ENCODE data around the gene GNMT.

GNMT gene

GRCh38 chr6:43009124-43009523 lies 48.6 kb downstream of the GNMT start:
- Histone ChIP-seq H3K4me1 (ENCODE audit: control extremely low read depth in 1 of 4, control insufficient read depth in 4 of 4, insufficient read depth in 4 of 4, low read length in 3 of 4) (peaks cover 6 to 18% (median 13%) of the 10 kb centered on the region in 4 experiments), H3K4me3 (ENCODE audit: control insufficient read depth in 1 of 7, extremely low read depth in 1 of 7, insufficient read depth in 4 of 7, low read depth in 2 of 7, low read length in 6 of 7) (no peak overlapping the region), H3K27ac (ENCODE audit: insufficient read depth in 1 of 2, low read depth in 1 of 2, low read length in 2 of 2, poor library complexity in 1 of 2, severe bottlenecking in 2 of 2) (no peak overlapping the region), H3K36me3 (ENCODE audit: control insufficient read depth in 4 of 4, insufficient read depth in 4 of 4, low read length in 3 of 4) (peaks cover 13 to 65% (median 51%) of the 10 kb centered on the region in 4 experiments), H3K27me3 (replicated peaks in 2 of 5; ENCODE audit: control insufficient read depth in 4 of 5, insufficient read depth in 5 of 5, low read length in 4 of 5) (no peaks in the 10 kb centered on the region), H3K9me3 (ENCODE audit: control extremely low read depth in 1 of 5, control insufficient read depth in 4 of 5, insufficient read depth in 2 of 5, low read depth in 1 of 5, low read length in 4 of 5) (no peaks in the 10 kb centered on the region)
- DNase-seq, result peak; percentile 45 to 65 (median 60)
- ChIA-PET CTCF (interaction anchor here (0.8 to 3.6 kb wide), 6 partner anchors 11 to 135 kb away, joined by 3 to 41 read pairs (median 5); partner anchors contain the start of gene PPP2R5D), POLR2A (no interaction called here)
- WGBS (ENCODE audit: insufficient coverage), result 83% methylated on average over 5 of the region's 6 CpGs

- POLR2A ChIA-PET, result no interaction called here
- CTCF ChIA-PET, result interaction anchor here (0.8 to 3.6 kb wide), 10 partner anchors 9 to 137 kb away, joined by 3 to 41 read pairs (median 4); no protein-coding TSS in a partner anchor
- 100% methylated on average over 2 of the region's 6 CpGs for WGBS (ENCODE audit: insufficient coverage)
- Histone ChIP-seq H3K27me3 (replicated peaks in 2 of 5; ENCODE audit: control insufficient read depth in 4 of 5, insufficient read depth in 5 of 5, low read length in 4 of 5) (no peaks in the 10 kb centered on the region), H3K36me3 (ENCODE audit: control insufficient read depth in 4 of 4, insufficient read depth in 4 of 4, low read length in 3 of 4) (peaks cover 13 to 59% (median 48%) of the 10 kb centered on the region in 4 experiments), H3K4me3 (ENCODE audit: control insufficient read depth in 1 of 7, extremely low read depth in 1 of 7, insufficient read depth in 4 of 7, low read depth in 2 of 7, low read length in 6 of 7) (no peak overlapping the region), H3K4me1 (ENCODE audit: control extremely low read depth in 1 of 4, control insufficient read depth in 4 of 4, insufficient read depth in 4 of 4, low read length in 3 of 4) (peaks cover 11 to 36% (median 27%) of the 10 kb centered on the region in 4 experiments), H3K9me3 (ENCODE audit: control extremely low read depth in 1 of 5, control insufficient read depth in 4 of 5, insufficient read depth in 2 of 5, low read depth in 1 of 5, low read length in 4 of 5) (no peaks in the 10 kb centered on the region), H3K27ac (ENCODE audit: insufficient read depth in 1 of 2, low read depth in 1 of 2, low read length in 2 of 2, poor library complexity in 1 of 2, severe bottlenecking in 2 of 2) (peak overlapping the region in 1 of 2 experiments; percentile 14)
- DNase-seq, result no peak
Observed at GRCh38 chr6:43011207-43011606, 50.7 kb downstream of the GNMT start.

- H3K36me3 ChIP-seq (ENCODE audit: control insufficient read depth in 4 of 4, insufficient read depth in 4 of 4, low read length in 3 of 4), result peaks cover 10 to 55% (median 41%) of the 10 kb centered on the region in 4 experiments
- POLR2A ChIA-PET, result interaction anchor here (1.0 kb wide), 1 partner anchor 163 kb away, joined by 3 read pairs; no protein-coding TSS in a partner anchor
- CTCF ChIA-PET, result interaction anchor here (0.7 to 2.5 kb wide), 4 partner anchors 21 to 131 kb away, joined by 3 to 10 read pairs (median 4); no protein-coding TSS in a partner anchor
- H3K27ac ChIP-seq (ENCODE audit: insufficient read depth in 1 of 2, low read depth in 1 of 2, low read length in 2 of 2, poor library complexity in 1 of 2, severe bottlenecking in 2 of 2), result peak overlapping the region; percentile 52 to 87
- DNase-seq, result no peak
- H3K27me3 ChIP-seq (replicated peaks in 2 of 5; ENCODE audit: control insufficient read depth in 4 of 5, insufficient read depth in 5 of 5, low read length in 4 of 5), result no peaks in the 10 kb centered on the region
- no peaks in the 10 kb centered on the region for H3K9me3 ChIP-seq (ENCODE audit: control extremely low read depth in 1 of 5, control insufficient read depth in 4 of 5, insufficient read depth in 2 of 5, low read depth in 1 of 5, low read length in 4 of 5)
- peak overlapping the region in 4 of 7 experiments; percentile 10 to 96 (median 90) for H3K4me3 ChIP-seq (ENCODE audit: control insufficient read depth in 1 of 7, extremely low read depth in 1 of 7, insufficient read depth in 4 of 7, low read depth in 2 of 7, low read length in 6 of 7)
- 96% methylated on average over 6 of the region's 6 CpGs for WGBS (ENCODE audit: insufficient coverage)
- H3K4me1 ChIP-seq (ENCODE audit: control extremely low read depth in 1 of 4, control insufficient read depth in 4 of 4, insufficient read depth in 4 of 4, low read length in 3 of 4), result peaks cover 11 to 40% (median 31%) of the 10 kb centered on the region in 4 experiments
Observed at GRCh38 chr6:43012364-43012763, 51.8 kb downstream of the GNMT start.

- H3K27me3 ChIP-seq (replicated peaks in 2 of 5; ENCODE audit: control insufficient read depth in 4 of 5, insufficient read depth in 5 of 5, low read length in 4 of 5), result no peaks in the 10 kb centered on the region
- peak overlapping the region; percentile 52 to 87 for H3K27ac ChIP-seq (ENCODE audit: insufficient read depth in 1 of 2, low read depth in 1 of 2, low read length in 2 of 2, poor library complexity in 1 of 2, severe bottlenecking in 2 of 2)
- ChIA-PET CTCF (interaction anchor here (0.7 to 3.5 kb wide), 6 partner anchors 12 to 131 kb away, joined by 3 to 10 read pairs (median 4); no protein-coding TSS in a partner anchor), POLR2A (interaction anchor here (0.6 to 1.1 kb wide), 5 partner anchors 18 to 162 kb away, joined by 3 to 7 read pairs (median 3); partner anchors contain the start of genes CNPY3 and CUL7)
- H3K4me1 ChIP-seq (ENCODE audit: control extremely low read depth in 1 of 4, control insufficient read depth in 4 of 4, insufficient read depth in 4 of 4, low read length in 3 of 4), result peaks cover 11 to 40% (median 31%) of the 10 kb centered on the region in 4 experiments
- no peaks in the 10 kb centered on the region for H3K9me3 ChIP-seq (ENCODE audit: control extremely low read depth in 1 of 5, control insufficient read depth in 4 of 5, insufficient read depth in 2 of 5, low read depth in 1 of 5, low read length in 4 of 5)
- H3K4me3 ChIP-seq (ENCODE audit: control insufficient read depth in 1 of 7, extremely low read depth in 1 of 7, insufficient read depth in 4 of 7, low read depth in 2 of 7, low read length in 6 of 7), result peak overlapping the region; percentile 38 to 96 (median 90)
- DNase-seq, result peak; percentile 81 to 92 (median 88)
- 2% methylated on average over 19 of the region's 25 CpGs for WGBS (ENCODE audit: insufficient coverage)
- H3K36me3 ChIP-seq (ENCODE audit: control insufficient read depth in 4 of 4, insufficient read depth in 4 of 4, low read length in 3 of 4), result peaks cover 10 to 56% (median 41%) of the 10 kb centered on the region in 4 experiments
Observed at GRCh38 chr6:43013097-43013842, 52.7 kb downstream of the GNMT start.

Data from common myeloid progenitor, CD34-positive (primary cell).